ENCODE results near the gene THRB. TPM values are rescaled to one million over a fixed set of nuclear protein-coding genes. Genes with fewer than 3 reads are reported as not detected.

THRB gene
- total RNA-seq, result 10 to 100 TPM in 4 of 6 donors, 1 to 10 TPM in 2; 5.5 to 15.2 (median 12.0) TPM

DNA sequence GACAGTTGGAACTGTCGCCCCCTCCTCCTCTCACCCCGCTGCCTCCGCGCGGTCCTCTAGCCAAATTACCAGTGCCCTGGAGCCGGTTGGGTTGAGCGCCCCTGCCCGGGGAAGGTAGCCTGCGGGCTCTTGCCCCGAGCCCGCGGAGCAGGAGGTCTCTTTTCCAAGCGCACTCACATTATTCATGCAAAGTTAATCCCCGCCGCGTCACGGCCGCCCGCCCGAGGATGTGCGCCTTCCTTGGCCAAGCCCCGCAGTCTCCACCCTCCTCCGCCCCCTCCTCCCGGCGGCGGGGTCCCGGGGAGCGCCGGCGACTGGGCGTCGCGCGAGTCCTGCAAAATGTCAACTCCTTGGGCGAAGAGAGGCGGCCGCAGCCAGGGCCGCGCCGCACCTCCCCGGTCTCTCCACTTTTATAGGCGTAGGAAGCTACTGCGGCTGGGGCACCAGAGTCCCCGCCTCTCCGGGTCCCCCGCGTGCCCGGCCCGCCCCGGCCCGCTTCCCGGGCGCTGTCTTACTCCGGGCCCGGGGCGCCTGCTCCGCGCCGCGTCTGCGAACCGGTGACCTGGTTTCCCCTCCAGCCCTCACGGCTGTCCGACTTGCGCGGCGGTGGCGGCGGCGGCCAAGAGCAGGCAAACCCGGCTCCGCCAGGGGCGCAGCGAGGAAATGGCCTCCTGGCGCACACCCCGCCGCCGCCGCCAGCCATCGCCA is at the start of gene THRB:
Gene THRB, minus strand, starts transcription at position 233 of the 708 bp plus-strand sequence.
- peak within 1 kb of the TSS; percentile 66 to 78 (median 74) for H3K4me3 ChIP-seq
- H3K4me1 ChIP-seq, result peaks cover 3 to 33% (median 15%) of the 10 kb centered on the region in 4 donors
- H3K9me3 ChIP-seq, result no peaks in the 10 kb centered on the region
- no peaks in the 10 kb centered on the region for H3K36me3 ChIP-seq
- H3K27ac ChIP-seq, result peak within 1 kb of the TSS; percentile 90 to 94 (median 92)
- H3K27me3 ChIP-seq, result no peaks in the 10 kb centered on the region
- ATAC-seq (ENCODE audit: low FRiP score in 2 of 2), result peak; percentile 74 to 83
- WGBS, 2 donors, result 0% methylated on average over 2 to 28 of the region's 80 CpGs
- TF ChIP-seq POLR2AphosphoS5 (IDR thresholded peaks at IDR 0.05) (peak in 1 of 2 donors; percentile 61), EP300 (IDR thresholded peaks at IDR 0.05) (no peak), POLR2A (IDR thresholded peaks at IDR 0.05) (peak in 3 of 4 donors; percentile 44 to 77 (median 62))
- TF ChIP-seq, protein P1, sequence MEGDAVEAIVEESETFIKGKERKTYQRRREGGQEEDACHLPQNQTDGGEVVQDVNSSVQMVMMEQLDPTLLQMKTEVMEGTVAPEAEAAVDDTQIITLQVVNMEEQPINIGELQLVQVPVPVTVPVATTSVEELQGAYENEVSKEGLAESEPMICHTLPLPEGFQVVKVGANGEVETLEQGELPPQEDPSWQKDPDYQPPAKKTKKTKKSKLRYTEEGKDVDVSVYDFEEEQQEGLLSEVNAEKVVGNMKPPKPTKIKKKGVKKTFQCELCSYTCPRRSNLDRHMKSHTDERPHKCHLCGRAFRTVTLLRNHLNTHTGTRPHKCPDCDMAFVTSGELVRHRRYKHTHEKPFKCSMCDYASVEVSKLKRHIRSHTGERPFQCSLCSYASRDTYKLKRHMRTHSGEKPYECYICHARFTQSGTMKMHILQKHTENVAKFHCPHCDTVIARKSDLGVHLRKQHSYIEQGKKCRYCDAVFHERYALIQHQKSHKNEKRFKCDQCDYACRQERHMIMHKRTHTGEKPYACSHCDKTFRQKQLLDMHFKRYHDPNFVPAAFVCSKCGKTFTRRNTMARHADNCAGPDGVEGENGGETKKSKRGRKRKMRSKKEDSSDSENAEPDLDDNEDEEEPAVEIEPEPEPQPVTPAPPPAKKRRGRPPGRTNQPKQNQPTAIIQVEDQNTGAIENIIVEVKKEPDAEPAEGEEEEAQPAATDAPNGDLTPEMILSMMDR (IDR thresholded peaks at IDR 0.05), result peak; percentile 36 to 75 (median 40)
- peak; percentile 69 to 95 for DNase-seq

DNA sequence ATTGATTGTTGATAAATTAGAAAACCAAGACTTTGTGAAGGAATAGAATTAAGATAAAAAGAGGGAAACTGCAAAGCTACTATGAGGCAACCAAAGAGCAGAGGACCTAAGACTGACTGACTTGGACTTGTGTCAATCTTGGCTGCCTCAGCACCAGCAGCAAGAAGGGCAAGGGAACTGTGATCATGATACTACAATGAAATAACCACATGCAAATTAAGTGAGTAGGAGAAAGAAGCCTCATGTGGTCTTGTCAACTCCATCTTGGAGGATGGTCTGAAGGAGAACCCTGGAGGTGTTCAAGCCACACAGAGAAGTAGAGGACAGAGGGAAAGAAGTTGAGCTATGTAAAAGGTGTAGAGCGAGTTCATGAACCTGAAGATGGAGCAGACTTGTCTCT is 47.3 kb upstream of the THRB start:
- WGBS, 2 donors, result 95 to 100% methylated on average over 1 of the region's 1 CpG
- Histone ChIP-seq H3K4me1 (peaks cover 0 to 4% (median 0%) of the 10 kb centered on the region in 4 donors), H3K27ac (no peak overlapping the region), H3K4me3 (no peak overlapping the region), H3K36me3 (no peaks in the 10 kb centered on the region), H3K9me3 (no peaks in the 10 kb centered on the region), H3K27me3 (no peaks in the 10 kb centered on the region)
- no peak for DNase-seq
- TF ChIP-seq POLR2AphosphoS5 (IDR thresholded peaks at IDR 0.05), result no peak
- TF ChIP-seq, protein P1 (IDR thresholded peaks at IDR 0.05), result no peak
- TF ChIP-seq POLR2A (IDR thresholded peaks at IDR 0.05), result no peak
- TF ChIP-seq EP300 (IDR thresholded peaks at IDR 0.05), result no peak
- no peak for ATAC-seq (ENCODE audit: low FRiP score in 2 of 2)

DNA sequence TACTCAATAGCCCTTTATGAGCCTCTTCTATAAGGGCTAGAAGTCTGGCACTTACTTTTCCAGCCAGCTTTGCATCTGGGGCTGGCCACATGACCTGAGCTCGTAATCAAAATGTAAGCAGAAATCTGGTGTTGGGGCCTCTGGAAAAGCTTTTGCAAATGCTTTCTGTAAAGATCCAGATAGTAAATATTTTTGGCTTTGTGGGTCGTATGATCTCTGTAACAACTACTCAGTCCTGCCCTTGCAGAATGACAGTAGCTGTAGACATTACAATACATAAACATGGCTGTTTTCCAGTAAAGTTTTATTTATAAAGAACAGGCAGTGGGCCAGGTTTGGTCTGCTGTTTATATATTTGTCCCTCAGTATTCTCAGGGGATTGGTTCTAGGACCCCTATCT is 46.2 kb upstream of the THRB start:
- DNase-seq (no peak), ATAC-seq (ENCODE audit: low FRiP score in 2 of 2) (no peak)
- no peak overlapping the region for H3K27ac ChIP-seq
- H3K4me1 ChIP-seq, result no peaks in the 10 kb centered on the region
- no peaks in the 10 kb centered on the region for H3K9me3 ChIP-seq
- 65 to 79% methylated on average over 2 of the region's 2 CpGs for WGBS, 2 donors
- no peak for TF ChIP-seq POLR2A (IDR thresholded peaks at IDR 0.05)
- no peak for TF ChIP-seq EP300 (IDR thresholded peaks at IDR 0.05)
- no peak for TF ChIP-seq POLR2AphosphoS5 (IDR thresholded peaks at IDR 0.05)
- TF ChIP-seq, protein P1 (IDR thresholded peaks at IDR 0.05), result no peak
- no peaks in the 10 kb centered on the region for H3K27me3 ChIP-seq
- H3K4me3 ChIP-seq, result no peak overlapping the region
- H3K36me3 ChIP-seq, result no peaks in the 10 kb centered on the region

DNA sequence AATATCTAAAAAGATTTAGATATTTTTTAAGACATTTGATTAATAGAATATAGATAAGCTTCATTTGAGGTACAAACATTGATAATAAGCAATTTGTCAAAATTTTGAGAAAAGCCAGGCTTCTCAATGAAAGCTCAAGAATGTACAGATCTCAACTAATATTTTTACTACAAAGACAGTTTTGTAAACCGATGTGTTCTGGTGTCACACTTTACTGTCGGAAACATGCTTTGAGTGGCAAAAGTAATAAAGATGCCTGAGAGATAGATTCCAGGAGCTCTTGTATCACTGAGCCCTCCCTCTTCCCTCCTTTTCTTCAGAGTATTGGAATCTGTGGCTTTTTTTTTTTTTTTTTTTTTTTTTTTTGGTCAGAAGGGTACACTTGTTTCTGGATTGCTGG is 45.0 kb upstream of the THRB start:
- Histone ChIP-seq H3K27ac (no peak overlapping the region), H3K4me1 (no peaks in the 10 kb centered on the region)

More for the DNA sequence above, 45.0 kb upstream of the THRB start:
- no peaks in the 10 kb centered on the region for H3K9me3 ChIP-seq
- ATAC-seq (ENCODE audit: low FRiP score in 2 of 2) (no peak), DNase-seq (no peak)
- no peaks in the 10 kb centered on the region for H3K27me3 ChIP-seq
- no peak overlapping the region for H3K4me3 ChIP-seq
- no peaks in the 10 kb centered on the region for H3K36me3 ChIP-seq
- 90 to 98% methylated on average over 2 of the region's 2 CpGs for WGBS, 2 donors
- no peak for TF ChIP-seq POLR2AphosphoS5 (IDR thresholded peaks at IDR 0.05)
- TF ChIP-seq, protein P1 (IDR thresholded peaks at IDR 0.05), result no peak
- no peak for TF ChIP-seq POLR2A (IDR thresholded peaks at IDR 0.05)

All from upper lobe of left lung (tissue), 6 donors.